Transverse colon (tissue), 4 donors: Measurements from ENCODE around the gene ARFIP1. TPM values are rescaled to one million over a fixed set of nuclear protein-coding genes. Genes with fewer than 3 reads are reported as not detected.

Experiments used
- DNase-seq: peaks from one replicate; pipeline ENCODE4 v3.0.0-alpha.2; 2019
- H3K27ac ChIP-seq, 4 donors: fragments of 200-600 bp; sonication (generic); 2 replicates each; pipeline ENCODE4 v1.5.1; 2016 to 2018; ENCODE audit warnings: inconsistent platforms in 4 of 4
- H3K27me3 ChIP-seq: fragments of 200-600 bp; sonication (generic); 2 replicates; pipeline ENCODE4 v1.5.1; 2017; ENCODE audit warnings: inconsistent platforms
- H3K36me3 ChIP-seq, 4 donors: fragments of 200-600 bp; sonication (generic); 2 replicates each; pipeline ENCODE4 v1.5.1; 2017 to 2019; ENCODE audit warnings: inconsistent platforms in 4 of 4
- H3K4me1 ChIP-seq, 4 donors: fragments of 200-600 bp; sonication (generic); 2 replicates each; pipeline ENCODE4 v1.5.1; 2017 to 2020; ENCODE audit warnings: inconsistent platforms in 4 of 4
- H3K4me3 ChIP-seq, 4 donors: fragments of 200-600 bp; sonication (generic); 1 replicate in 1 of 4; 2 replicates in 3 of 4; pipeline versions ENCODE4 v1.5.1 to v1.6.1; 2017 to 2019; ENCODE audit warnings: inconsistent platforms in 4 of 4
- H3K9me3 ChIP-seq, 2 donors: fragments of 200-600 bp; sonication (generic); 2 replicates each; pipeline ENCODE4 v1.5.1; 2017 to 2019; ENCODE audit warnings: inconsistent platforms in 2 of 2
- CTCF ChIP-seq, 5 experiments: fragments of 200-600 bp in 3 of 5; fragments of 450-650 bp in 2 of 5; sonication (generic) in 3 of 5; IDR thresholded peaks; 1 replicate in 2 of 5; 2 replicates in 3 of 5; pipeline ENCODE4 v1.5.1; 2016 to 2017; ENCODE audit warnings: antibody characterized with exemption in 5 of 5, inconsistent platforms in 3 of 5, mild to moderate bottlenecking in 2 of 5, moderate library complexity in 1 of 5
- EP300 ChIP-seq: sonication (generic); formaldehyde crosslinking; IDR thresholded peaks from one replicate; pipeline ENCODE4 v1.6.1; 2017; ENCODE audit warnings: antibody characterized with exemption, low read depth
- POLR2A ChIP-seq: fragments of 450-650 bp; IDR thresholded peaks from one replicate; pipeline ENCODE4 v1.6.1; 2016; ENCODE audit warnings: antibody characterized with exemption, mild to moderate bottlenecking, moderate library complexity
- POLR2AphosphoS5 ChIP-seq, 3 donors: sonication (generic); formaldehyde crosslinking; IDR thresholded peaks; one replicate each; pipeline ENCODE4 v1.6.1; 2016; ENCODE audit warnings: antibody characterized with exemption in 3 of 3
- WGBS, 2 donors: methylation state at CpG; one replicate each; pipeline ENCODE4 v1.1.5; 2018; ENCODE audit warnings: low coverage in 1 of 2; 5-methylcytosine and 5-hydroxymethylcytosine counted together
- in situ Hi-C, 4 donors: fragments of 200-750 bp; cut with MboI; loops; one replicate each; pipeline versions ENCODE4 v1.15.0 to v1.15.1; 2017; ENCODE audit warnings: low sequenced_read_pairs in 3 of 4, low pct_ligation_motif_present in 1 of 4, low pct_unique_long_range_greater_than_20kb in 1 of 4
- intact Hi-C: fragments of 100-400 bp; cut with DNase I; formaldehyde crosslinking; loops from one replicate; pipeline ENCODE4 v1.15.1; 2023; ENCODE audit warnings: low total_unique reads
- total RNA-seq, 4 donors: library from RNA; depleted of rRNA; stranded (reverse); fragments of >200 nt; gene quantifications; one replicate each; pipeline ENCODE4 v1.1.0, GENCODE V29; 2016

ARFIP1 gene
- total RNA-seq, 4 donors from 2014 or later: 35.0 to 115 (median 46.2) TPM

- in situ Hi-C loops (no loop called here), intact Hi-C loops (no loop called here)
- DNase-seq: peak; percentile 89
- peak within 1 kb of the TSS; percentile 88 to 93 (median 90) for H3K27ac ChIP-seq
- TF ChIP-seq POLR2AphosphoS5 (IDR thresholded peaks at IDR 0.05) (peak; percentile 62 to 90 (median 89)), CTCF (IDR thresholded peaks at IDR 0.05) (peak in 1 of 5 experiments; percentile 10), EP300 (no peak), POLR2A (peak; percentile 91)
- no peaks in the 10 kb centered on the region for H3K9me3 ChIP-seq
- no peaks in the 10 kb centered on the region for H3K36me3 ChIP-seq
- peak within 1 kb of the TSS; percentile 64 to 83 (median 76) for H3K4me3 ChIP-seq
- 3 to 32% methylated on average over 4 to 60 of the region's 75 CpGs for WGBS, 2 donors
- peaks cover 0 to 39% (median 17%) of the 10 kb centered on the region in 4 donors for H3K4me1 ChIP-seq
- H3K27me3 ChIP-seq: peaks cover 45% of the 10 kb centered on the region
Observed at GRCh38 chr4:152935631-152936445, 156.1 kb downstream of the ARFIP1 start, which contains the start of gene FHDC1. TSS of gene FHDC1 (plus strand) at chr4:152936323. CDS start at chr4:152943058, 6,735 bp downstream.

GRCh38 chr4:152936446-152937335 lies 156.9 kb downstream of the ARFIP1 start:
- intact Hi-C loops (no loop called here), in situ Hi-C loops (no loop called here)
- H3K27me3 ChIP-seq: peaks cover 45% of the 10 kb centered on the region
- H3K36me3 ChIP-seq: no peaks in the 10 kb centered on the region
- no peaks in the 10 kb centered on the region for H3K9me3 ChIP-seq
- H3K27ac ChIP-seq: peak overlapping the region; percentile 88 to 93 (median 90)
- DNase-seq: peak; percentile 56
- H3K4me1 ChIP-seq: peaks cover 0 to 39% (median 17%) of the 10 kb centered on the region in 4 donors
- H3K4me3 ChIP-seq: peak overlapping the region; percentile 64 to 83 (median 76)
- peak; percentile 18 for TF ChIP-seq POLR2A
- TF ChIP-seq POLR2AphosphoS5 (IDR thresholded peaks at IDR 0.05): no peak
- WGBS, 2 donors: 1% methylated on average over 31 of the region's 93 CpGs; no CpG with 5 or more reads in 1 of the 2 donors

- peak overlapping the region; percentile 64 to 83 (median 76) for H3K4me3 ChIP-seq
- no peak for TF ChIP-seq CTCF (IDR thresholded peaks at IDR 0.05)
- TF ChIP-seq EP300: no peak
- TF ChIP-seq POLR2A: peak; percentile 48
- TF ChIP-seq POLR2AphosphoS5 (IDR thresholded peaks at IDR 0.05): peak in 2 of 3 donors; percentile 59 to 65
- peak; percentile 41 for DNase-seq
- peaks cover 45% of the 10 kb centered on the region for H3K27me3 ChIP-seq
- H3K27ac ChIP-seq: peak overlapping the region; percentile 88 to 93 (median 90)
- no peaks in the 10 kb centered on the region for H3K9me3 ChIP-seq
- in situ Hi-C loops: no loop called here
- 0 to 1% methylated on average over 1 to 26 of the region's 91 CpGs for WGBS, 2 donors
- intact Hi-C loops: no loop called here
- H3K36me3 ChIP-seq: no peaks in the 10 kb centered on the region
- H3K4me1 ChIP-seq: peaks cover 0 to 39% (median 17%) of the 10 kb centered on the region in 4 donors
Observed at GRCh38 chr4:152937336-152938236, 157.8 kb downstream of the ARFIP1 start.

GRCh38 chr4:152938237-152938947 lies 158.6 kb downstream of the ARFIP1 start:
- in situ Hi-C loops: no loop called here
- 12% methylated on average over 17 of the region's 17 CpGs; no CpG with 5 or more reads in 1 of the 2 donors for WGBS, 2 donors
- DNase-seq: peak; percentile 24

More at GRCh38 chr4:152938237-152938947, 158.6 kb downstream of the ARFIP1 start:
- intact Hi-C loops: no loop called here
- Histone ChIP-seq H3K27ac (peak overlapping the region; percentile 88 to 93 (median 90)), H3K4me1 (peaks cover 0 to 39% (median 17%) of the 10 kb centered on the region in 4 donors), H3K27me3 (peaks cover 45% of the 10 kb centered on the region), H3K36me3 (no peaks in the 10 kb centered on the region), H3K9me3 (no peaks in the 10 kb centered on the region), H3K4me3 (peak overlapping the region; percentile 64 to 83 (median 76))
- no peak for TF ChIP-seq CTCF (IDR thresholded peaks at IDR 0.05)
- TF ChIP-seq EP300: no peak
- TF ChIP-seq POLR2A: no peak
- no peak for TF ChIP-seq POLR2AphosphoS5 (IDR thresholded peaks at IDR 0.05)
